Progenitor cell of endocrine pancreas (in vitro differentiated cells): ENCODE data around the gene ZNF749. TPM values are rescaled to one million over a fixed set of nuclear protein-coding genes. Genes with fewer than 3 reads are reported as not detected.

Experiments
- DNase-seq: peaks from one replicate; pipeline ENCODE4 v3.0.0; 2021; ENCODE audit warnings: low spot score; ENCODE audit not compliant: unreplicated experiment
- H3K27ac Mint-ChIP-seq: 2 replicates; pipeline ENCODE4 v1.8.0; 2021; ENCODE audit warnings: mild to moderate bottlenecking, moderate library complexity, mixed read lengths
- H3K27me3 Mint-ChIP-seq: 2 replicates; pipeline ENCODE4 v1.8.0; 2021; ENCODE audit warnings: mixed read lengths
- H3K36me3 Mint-ChIP-seq: 2 replicates; pipeline ENCODE4 v1.8.0; 2022; ENCODE audit warnings: mixed read lengths; ENCODE audit not compliant: insufficient read depth
- H3K4me1 Mint-ChIP-seq: 2 replicates; pipeline ENCODE4 v1.8.0; 2021; ENCODE audit warnings: low read depth, mixed read lengths
- H3K4me3 Mint-ChIP-seq: 2 replicates; pipeline ENCODE4 v1.8.0; 2021; ENCODE audit warnings: low read depth, mild to moderate bottlenecking, moderate library complexity, mixed read lengths
- H3K9me3 Mint-ChIP-seq: 2 replicates; pipeline ENCODE4 v1.8.0; 2021; ENCODE audit warnings: low read depth, mixed read lengths
- CTCF ChIP-seq: fragments of 200-600 bp; sonication (generic); IDR thresholded peaks from one replicate; pipeline ENCODE4 v1.5.0; 2021; ENCODE audit warnings: antibody characterized with exemption, mild to moderate bottlenecking; ENCODE audit not compliant: unreplicated experiment
- total RNA-seq: library from RNA; stranded (reverse); gene quantifications from 2 replicates; pipeline ENCODE4 v1.2.1, GENCODE V29; 2021

Gene ZNF749
- total RNA-seq, 1 donor from 2014 or later = 25.1 TPM

GRCh38 chr19:57434386-57435061 is 601 bp upstream of the ZNF749 start:
- H3K27me3 Mint-ChIP-seq = no peaks in the 10 kb centered on the region
- peaks cover 20% of the 10 kb centered on the region for H3K4me1 Mint-ChIP-seq
- TF ChIP-seq CTCF = no peak
- peak overlapping the region; percentile 98 for H3K27ac Mint-ChIP-seq
- H3K9me3 Mint-ChIP-seq = peaks cover 8% of the 10 kb centered on the region
- H3K4me3 Mint-ChIP-seq = peak overlapping the region; percentile 95
- H3K36me3 Mint-ChIP-seq = peaks cover 20% of the 10 kb centered on the region
- no peak for DNase-seq

GRCh38 chr19:57436417-57436816 is 1.3 kb downstream of the ZNF749 start:
- no peak for DNase-seq
- no peak for TF ChIP-seq CTCF
- H3K36me3 Mint-ChIP-seq = peaks cover 36% of the 10 kb centered on the region
- H3K4me3 Mint-ChIP-seq = peak overlapping the region; percentile 95
- H3K27me3 Mint-ChIP-seq = no peaks in the 10 kb centered on the region
- H3K4me1 Mint-ChIP-seq = peaks cover 20% of the 10 kb centered on the region
- peak overlapping the region; percentile 98 for H3K27ac Mint-ChIP-seq
- peaks cover 17% of the 10 kb centered on the region for H3K9me3 Mint-ChIP-seq

- no peak for TF ChIP-seq CTCF
- peaks cover 20% of the 10 kb centered on the region for H3K4me1 Mint-ChIP-seq
- no peak overlapping the region for H3K4me3 Mint-ChIP-seq
- H3K27me3 Mint-ChIP-seq = no peaks in the 10 kb centered on the region
- H3K9me3 Mint-ChIP-seq = peaks cover 25% of the 10 kb centered on the region
- peaks cover 51% of the 10 kb centered on the region for H3K36me3 Mint-ChIP-seq
- DNase-seq = no peak
- no peak overlapping the region for H3K27ac Mint-ChIP-seq
Measured at GRCh38 chr19:57437931-57438330, 2.8 kb downstream of the ZNF749 start.

GRCh38 chr19:57438925-57439324 is 3.8 kb downstream of the ZNF749 start:
- Mint-ChIP-seq H3K9me3 (peaks cover 30% of the 10 kb centered on the region), H3K27me3 (no peaks in the 10 kb centered on the region), H3K27ac (peak overlapping the region; percentile 75), H3K4me3 (no peak overlapping the region), H3K4me1 (peaks cover 20% of the 10 kb centered on the region), H3K36me3 (peaks cover 58% of the 10 kb centered on the region)
- DNase-seq = no peak
- TF ChIP-seq CTCF = no peak

- Mint-ChIP-seq H3K36me3 (peaks cover 75% of the 10 kb centered on the region), H3K9me3 (peaks cover 35% of the 10 kb centered on the region), H3K4me3 (no peak overlapping the region), H3K27ac (no peak overlapping the region), H3K27me3 (no peaks in the 10 kb centered on the region), H3K4me1 (peaks cover 2% of the 10 kb centered on the region)
- TF ChIP-seq CTCF = no peak
- no peak for DNase-seq
Measured at GRCh38 chr19:57441979-57442752, 7.0 kb downstream of the ZNF749 start.
